Upper lobe of left lung (tissue), 4 donors: Measurements from ENCODE around the gene C2orf72.

Experiments
- EP300 ChIP-seq, 4 donors: sonication (generic); formaldehyde crosslinking; IDR thresholded peaks; one replicate each; pipeline ENCODE4 v1.5.1; 2017; ENCODE audit warnings: antibody characterized with exemption in 4 of 4, control low read depth in 2 of 4
- POLR2A ChIP-seq, 4 donors: fragments of 450-650 bp; IDR thresholded peaks; one replicate each; pipeline ENCODE4 v1.5.1; 2016 to 2017; ENCODE audit warnings: antibody characterized with exemption in 4 of 4, mild to moderate bottlenecking in 2 of 4
- POLR2AphosphoS5 ChIP-seq, 2 donors: sonication (generic); formaldehyde crosslinking; IDR thresholded peaks; one replicate each; pipeline ENCODE4 v1.5.1; 2017; ENCODE audit warnings: antibody characterized with exemption in 2 of 2
- TF ChIP-seq, protein P1 (sequence below), 6 experiments: fragments of 450-650 bp in 4 of 6; fragments of 200-600 bp in 2 of 6; sonication (generic) in 2 of 6; IDR thresholded peaks; one replicate each; pipeline ENCODE4 v1.5.1; 2016 to 2019; ENCODE audit warnings: antibody characterized with exemption in 6 of 6

GRCh38 chr2:231009236-231009919, 27.9 kb upstream of the C2orf72 start:
- TF ChIP-seq, protein P1, sequence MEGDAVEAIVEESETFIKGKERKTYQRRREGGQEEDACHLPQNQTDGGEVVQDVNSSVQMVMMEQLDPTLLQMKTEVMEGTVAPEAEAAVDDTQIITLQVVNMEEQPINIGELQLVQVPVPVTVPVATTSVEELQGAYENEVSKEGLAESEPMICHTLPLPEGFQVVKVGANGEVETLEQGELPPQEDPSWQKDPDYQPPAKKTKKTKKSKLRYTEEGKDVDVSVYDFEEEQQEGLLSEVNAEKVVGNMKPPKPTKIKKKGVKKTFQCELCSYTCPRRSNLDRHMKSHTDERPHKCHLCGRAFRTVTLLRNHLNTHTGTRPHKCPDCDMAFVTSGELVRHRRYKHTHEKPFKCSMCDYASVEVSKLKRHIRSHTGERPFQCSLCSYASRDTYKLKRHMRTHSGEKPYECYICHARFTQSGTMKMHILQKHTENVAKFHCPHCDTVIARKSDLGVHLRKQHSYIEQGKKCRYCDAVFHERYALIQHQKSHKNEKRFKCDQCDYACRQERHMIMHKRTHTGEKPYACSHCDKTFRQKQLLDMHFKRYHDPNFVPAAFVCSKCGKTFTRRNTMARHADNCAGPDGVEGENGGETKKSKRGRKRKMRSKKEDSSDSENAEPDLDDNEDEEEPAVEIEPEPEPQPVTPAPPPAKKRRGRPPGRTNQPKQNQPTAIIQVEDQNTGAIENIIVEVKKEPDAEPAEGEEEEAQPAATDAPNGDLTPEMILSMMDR (IDR thresholded peaks at IDR 0.05) = no peak
- TF ChIP-seq POLR2AphosphoS5 (IDR thresholded peaks at IDR 0.05) = no peak
- no peak for TF ChIP-seq EP300 (IDR thresholded peaks at IDR 0.05)
- no peak for TF ChIP-seq POLR2A (IDR thresholded peaks at IDR 0.05)
